Stimulated activated CD8-positive, alpha-beta memory T cell treated with anti-CD3 and anti-CD28 coated beads, Interleukin-7, amount 100 ng/mL, for 4 hours (primary cell): Measurements from ENCODE around the gene CAV3.
"Not testable (repeated sequence)": the region's sequence is repeated elsewhere in the genome, so short reads cannot be mapped to it uniquely, and the experiment has no call there.

ENCODE experiments used
- DNase-seq, 2 donors: peaks; one replicate each; pipeline ENCODE4 v3.0.0-alpha.2; 2020; ENCODE audit warnings: low read depth in 2 of 2

Gene CAV3

GRCh38 chr3:8733332-8734094, at the start of gene CAV3:
CAV3 (plus strand) TSS chr3:8733802; CDS start chr3:8733877, 75 bp downstream.
- DNase-seq: no peak

GRCh38 chr3:8684992-8685391, 48.6 kb upstream of the CAV3 start:
- DNase-seq: not testable (repeated sequence)

- DNase-seq: not testable (repeated sequence)
These were observed 42.3 kb upstream of the CAV3 start for GRCh38 chr3:8691295-8691694.

- no peak for DNase-seq
These were observed 31.0 kb upstream of the CAV3 start for GRCh38 chr3:8702560-8702959.

- DNase-seq: no peak
These were observed 28.0 kb upstream of the CAV3 start for GRCh38 chr3:8705575-8705974.

GRCh38 chr3:8709287-8709686, 24.3 kb upstream of the CAV3 start:
- no peak for DNase-seq

- DNase-seq: no peak
These were observed 23.6 kb upstream of the CAV3 start for GRCh38 chr3:8709801-8710507.

- DNase-seq: no peak
These were observed 21.3 kb upstream of the CAV3 start for GRCh38 chr3:8712045-8712907.

- no peak for DNase-seq
These were observed 20.7 kb upstream of the CAV3 start for GRCh38 chr3:8712908-8713255.

- DNase-seq: no peak
These were observed 19.5 kb upstream of the CAV3 start for GRCh38 chr3:8713901-8714759.

- DNase-seq: not testable (repeated sequence)
These were observed 17.8 kb upstream of the CAV3 start for GRCh38 chr3:8715757-8716156.

GRCh38 chr3:8722808-8723207, 10.8 kb upstream of the CAV3 start:
- DNase-seq: no peak

GRCh38 chr3:8723612-8724011, 10.0 kb upstream of the CAV3 start:
- DNase-seq: no peak

- DNase-seq: no peak
These were observed 9.4 kb upstream of the CAV3 start for GRCh38 chr3:8724108-8724752.

GRCh38 chr3:8727605-8728512, 5.7 kb upstream of the CAV3 start:
- no peak for DNase-seq

- DNase-seq: no peak
These were observed 4.1 kb upstream of the CAV3 start for GRCh38 chr3:8729479-8729878.

GRCh38 chr3:8730656-8731055, 2.9 kb upstream of the CAV3 start:
- DNase-seq: no peak

GRCh38 chr3:8732413-8732812, 1.2 kb upstream of the CAV3 start:
- no peak for DNase-seq

GRCh38 chr3:8734137-8734878, 706 bp downstream of the CAV3 start:
- DNase-seq: no peak
